Keratinocyte (primary cell): ENCODE data around the gene LPIN3. TPM values are rescaled to one million over a fixed set of nuclear protein-coding genes. Genes with fewer than 3 reads are reported as not detected.

Source experiments
- DNase-seq: peaks from one replicate; pipeline ENCODE4 v3.0.0-alpha.2; 2011; ENCODE audit warnings: low read depth, missing footprints, low spot score
- FAIRE-seq: peaks from 2 replicates; lab custom pipeline; 2011; peaks lifted over from hg19 to GRCh38; lab: Jason Lieb, UNC
- H2AFZ ChIP-seq: 2 replicates; pipeline ENCODE4 v1.6.0; 2012; ENCODE audit warnings: low read length, control low read depth, inconsistent platforms; ENCODE audit not compliant: control insufficient read depth
- H3K27ac ChIP-seq: 2 replicates; pipeline ENCODE4 v1.5.1; 2011; ENCODE audit warnings: low read length; ENCODE audit not compliant: control insufficient read depth, insufficient read depth
- H3K27me3 ChIP-seq: 3 replicates; pipeline ENCODE4 v1.6.0; 2011; ENCODE audit warnings: low read length; ENCODE audit not compliant: control insufficient read depth, insufficient read depth; ENCODE audit errors: extremely low read depth
- H3K36me3 ChIP-seq, 2 experiments: 2 replicates in 1 of 2; 3 replicates in 1 of 2; pipeline ENCODE4 v1.5.1; 2011; ENCODE audit warnings: low read length in 2 of 2, mild to moderate bottlenecking in 1 of 2; ENCODE audit not compliant: control insufficient read depth in 2 of 2, insufficient read depth in 2 of 2; ENCODE audit errors: extremely low read depth in 1 of 2
- H3K4me1 ChIP-seq: 3 replicates; pipeline ENCODE4 v1.5.1; 2011; ENCODE audit warnings: low read length; ENCODE audit not compliant: control insufficient read depth, insufficient read depth; ENCODE audit errors: extremely low read depth
- H3K4me2 ChIP-seq: 3 replicates; pipeline ENCODE4 v1.6.0; 2011; ENCODE audit warnings: low read depth, low read length; ENCODE audit not compliant: control insufficient read depth, insufficient read depth; ENCODE audit errors: extremely low read depth
- H3K4me3 ChIP-seq, 3 experiments: fragments of 200-600 bp in 1 of 3; sonication (generic) in 1 of 3; 2 replicates in 2 of 3; 3 replicates in 1 of 3; pipeline ENCODE4 v1.5.1; 2011 to 2016; ENCODE audit warnings: low read length in 3 of 3, mild to moderate bottlenecking in 3 of 3, control low read depth in 2 of 3, inconsistent platforms in 1 of 3, low read depth in 1 of 3, mixed read lengths in 1 of 3, mixed run types in 1 of 3, moderate library complexity in 1 of 3; ENCODE audit not compliant: control insufficient read depth in 2 of 3, insufficient read depth in 2 of 3; ENCODE audit errors: extremely low read depth in 1 of 3
- H3K79me2 ChIP-seq: 2 replicates; pipeline ENCODE4 v1.6.0; 2012; ENCODE audit warnings: low read length; ENCODE audit not compliant: control insufficient read depth, insufficient read depth
- H3K9ac ChIP-seq: 3 replicates; pipeline ENCODE4 v1.6.0; 2011; ENCODE audit warnings: low read length; ENCODE audit not compliant: control insufficient read depth, insufficient read depth; ENCODE audit errors: extremely low read depth
- H3K9me1 ChIP-seq: 3 replicates; pipeline ENCODE4 v1.6.0; 2011; ENCODE audit warnings: low read length; ENCODE audit not compliant: control insufficient read depth, insufficient read depth; ENCODE audit errors: extremely low read depth
- H3K9me3 ChIP-seq: 2 replicates; pipeline ENCODE4 v1.5.1; 2012; ENCODE audit warnings: low read depth, low read length; ENCODE audit not compliant: control insufficient read depth
- H4K20me1 ChIP-seq: 3 replicates; pipeline ENCODE4 v1.6.0; 2011; ENCODE audit warnings: low read length; ENCODE audit not compliant: control insufficient read depth, insufficient read depth; ENCODE audit errors: extremely low read depth
- EZH2 ChIP-seq: IDR thresholded peaks from one replicate; pipeline ENCODE4 v1.6.1; 2012; ENCODE audit warnings: inconsistent platforms, mild to moderate bottlenecking, low read length, moderate library complexity
- dilution Hi-C: fragments of 300-500 bp; cut with MboI; formaldehyde crosslinking; loops from one replicate; pipeline ENCODE4 v1.7.0; 2020; ENCODE audit warnings: low sequenced_read_pairs; ENCODE audit not compliant: extremely low pct_ligation_motif_present
- polyA plus RNA-seq, 5 experiments: library from polyadenylated mRNA; depleted of rRNA in 3 of 5; stranded (reverse) in 3 of 5; stranded (forward) in 1 of 5; unstranded in 1 of 5; fragments of >200 nt; gene quantifications; 1 replicate in 1 of 5; 2 replicates in 3 of 5; 3 replicates in 1 of 5; pipeline versions ENCODE4 v1.2.1 to v1.2.3, GENCODE V29; 2011 to 2012; ENCODE audit warnings: missing spikeins in 2 of 5, low read depth in 1 of 5, low replicate concordance in 1 of 5
- TF ChIP-seq, protein P1 (sequence below), 3 experiments: IDR thresholded peaks in 1 of 3; conservative IDR thresholded peaks in 1 of 3; optimal IDR thresholded peaks in 1 of 3; 2 replicates in 2 of 3; 3 replicates in 1 of 3; pipeline versions ENCODE3 to v1.5.1; 2011; ENCODE audit warnings: low read length in 3 of 3, mild to moderate bottlenecking in 3 of 3, moderate library complexity in 2 of 3, control low read depth in 1 of 3, inconsistent platforms in 1 of 3; ENCODE audit not compliant: insufficient read depth in 2 of 3; ENCODE audit errors: extremely low read depth in 1 of 3

Gene LPIN3
- polyA plus RNA-seq, 1 donor (not counting 4 experiments of a cell fraction or from before 2014, with no cell fraction given), result 15.6 TPM

- Histone ChIP-seq H3K36me3 (peaks cover 0 to 28% of the 10 kb centered on the region in 2 experiments), H3K27ac (no peak overlapping the region), H3K9me3 (no peaks in the 10 kb centered on the region), H3K9ac (no peak overlapping the region), H3K4me3 (no peak overlapping the region), H2AFZ (no peak overlapping the region), H3K9me1 (no peaks in the 10 kb centered on the region), H3K79me2 (no peaks in the 10 kb centered on the region), H4K20me1 (no peaks in the 10 kb centered on the region), H3K27me3 (no peaks in the 10 kb centered on the region), H3K4me2 (no peak overlapping the region), H3K4me1 (no peaks in the 10 kb centered on the region)
- TF ChIP-seq EZH2, result no peak
- TF ChIP-seq, protein P1, sequence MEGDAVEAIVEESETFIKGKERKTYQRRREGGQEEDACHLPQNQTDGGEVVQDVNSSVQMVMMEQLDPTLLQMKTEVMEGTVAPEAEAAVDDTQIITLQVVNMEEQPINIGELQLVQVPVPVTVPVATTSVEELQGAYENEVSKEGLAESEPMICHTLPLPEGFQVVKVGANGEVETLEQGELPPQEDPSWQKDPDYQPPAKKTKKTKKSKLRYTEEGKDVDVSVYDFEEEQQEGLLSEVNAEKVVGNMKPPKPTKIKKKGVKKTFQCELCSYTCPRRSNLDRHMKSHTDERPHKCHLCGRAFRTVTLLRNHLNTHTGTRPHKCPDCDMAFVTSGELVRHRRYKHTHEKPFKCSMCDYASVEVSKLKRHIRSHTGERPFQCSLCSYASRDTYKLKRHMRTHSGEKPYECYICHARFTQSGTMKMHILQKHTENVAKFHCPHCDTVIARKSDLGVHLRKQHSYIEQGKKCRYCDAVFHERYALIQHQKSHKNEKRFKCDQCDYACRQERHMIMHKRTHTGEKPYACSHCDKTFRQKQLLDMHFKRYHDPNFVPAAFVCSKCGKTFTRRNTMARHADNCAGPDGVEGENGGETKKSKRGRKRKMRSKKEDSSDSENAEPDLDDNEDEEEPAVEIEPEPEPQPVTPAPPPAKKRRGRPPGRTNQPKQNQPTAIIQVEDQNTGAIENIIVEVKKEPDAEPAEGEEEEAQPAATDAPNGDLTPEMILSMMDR (optimal IDR thresholded peaks at IDR 0.05 in 1 of 3, IDR thresholded peaks at IDR 0.05 in 1 of 3, conservative IDR thresholded peaks at IDR 0.05 in 1 of 3; ENCODE audit: extremely low read depth in 1 of 3, insufficient read depth in 2 of 3, low read length in 3 of 3), result no peak
- FAIRE-seq, result no peak
- dilution Hi-C loops, result no loop called here
- no peak for DNase-seq
These were observed 64.8 kb downstream of the LPIN3 start for GRCh38 chr20:41405436-41405835.

GRCh38 chr20:41406353-41406752, 65.7 kb downstream of the LPIN3 start:
- Histone ChIP-seq H4K20me1 (no peaks in the 10 kb centered on the region), H3K36me3 (peaks cover 0 to 30% of the 10 kb centered on the region in 2 experiments), H2AFZ (no peak overlapping the region), H3K27me3 (no peaks in the 10 kb centered on the region), H3K4me1 (no peaks in the 10 kb centered on the region), H3K9me3 (no peaks in the 10 kb centered on the region), H3K4me3 (no peak overlapping the region), H3K9ac (no peak overlapping the region), H3K27ac (no peak overlapping the region), H3K9me1 (no peaks in the 10 kb centered on the region), H3K4me2 (no peak overlapping the region), H3K79me2 (no peaks in the 10 kb centered on the region)
- dilution Hi-C loops, result no loop called here
- no peak for TF ChIP-seq EZH2
- TF ChIP-seq, protein P1 (optimal IDR thresholded peaks at IDR 0.05 in 1 of 3, IDR thresholded peaks at IDR 0.05 in 1 of 3, conservative IDR thresholded peaks at IDR 0.05 in 1 of 3; ENCODE audit: extremely low read depth in 1 of 3, insufficient read depth in 2 of 3, low read length in 3 of 3), result no peak
- DNase-seq (no peak), FAIRE-seq (no peak)
